GM23248 (cell line): ENCODE data around the gene SLC8A2. TPM values are rescaled to one million over a fixed set of nuclear protein-coding genes. Genes with fewer than 3 reads are reported as not detected.
A peak's percentile ranks its signal among the peaks of the same experiment; 100 is the strongest.
"Not testable (repeated sequence)": the region's sequence is repeated elsewhere in the genome, so short reads cannot be mapped to it uniquely, and the experiment has no call there.

ENCODE experiments used
- DNase-seq: peaks from one replicate; pipeline ENCODE4 v3.0.0-alpha.2; 2015
- H2AFZ ChIP-seq: fragments of 200-600 bp; sonication (generic); 2 replicates; pipeline ENCODE4 v1.6.1; 2016; ENCODE audit warnings: antibody characterized with exemption
- H3F3A ChIP-seq: fragments of 200-600 bp; sonication (generic); 2 replicates; pipeline ENCODE4 v1.6.1; 2016; ENCODE audit warnings: mild to moderate bottlenecking, antibody characterized with exemption, mixed run types; ENCODE audit not compliant: insufficient read depth
- H3K27ac ChIP-seq: fragments of 200-600 bp; sonication (generic); 2 replicates; pipeline ENCODE4 v1.5.1; 2016; ENCODE audit warnings: mild to moderate bottlenecking
- H3K27me3 ChIP-seq: fragments of 200-600 bp; sonication (generic); replicated peaks from 2 replicates; pipeline ENCODE4 v1.6.1; 2016; ENCODE audit warnings: mild to moderate bottlenecking; ENCODE audit not compliant: insufficient read depth
- H3K36me3 ChIP-seq: fragments of 200-600 bp; sonication (generic); 2 replicates; pipeline ENCODE4 v1.6.1; 2016; ENCODE audit warnings: low read depth, mild to moderate bottlenecking
- H3K4me1 ChIP-seq: fragments of 200-600 bp; sonication (generic); 2 replicates; pipeline ENCODE4 v1.6.1; 2016; ENCODE audit warnings: mild to moderate bottlenecking; ENCODE audit not compliant: insufficient read depth
- H3K4me2 ChIP-seq: fragments of 200-600 bp; sonication (generic); one replicate; pipeline ENCODE4 v1.6.1; 2016; ENCODE audit warnings: mild to moderate bottlenecking; ENCODE audit not compliant: unreplicated experiment
- H3K4me3 ChIP-seq: fragments of 200-600 bp; sonication (generic); 2 replicates; pipeline ENCODE4 v1.5.1; 2016; ENCODE audit warnings: mild to moderate bottlenecking
- H3K79me2 ChIP-seq: fragments of 200-600 bp; sonication (generic); 2 replicates; pipeline ENCODE4 v1.6.1; 2016; ENCODE audit warnings: mild to moderate bottlenecking; ENCODE audit not compliant: insufficient read depth
- H3K9ac ChIP-seq: fragments of 200-600 bp; sonication (generic); 2 replicates; pipeline ENCODE4 v1.6.1; 2016; ENCODE audit warnings: mild to moderate bottlenecking
- H3K9me2 ChIP-seq: fragments of 200-600 bp; sonication (generic); 2 replicates; pipeline ENCODE4 v1.6.1; 2016; ENCODE audit warnings: mixed run types, mild to moderate bottlenecking, moderate library complexity; ENCODE audit not compliant: insufficient read depth
- H3K9me3 ChIP-seq: fragments of 200-600 bp; sonication (generic); one replicate; pipeline ENCODE4 v1.6.1; 2017; ENCODE audit warnings: low read depth
- H4K20me1 ChIP-seq: fragments of 200-600 bp; sonication (generic); 2 replicates; pipeline ENCODE4 v1.6.0; 2016; ENCODE audit not compliant: insufficient read depth
- EZH2 ChIP-seq: fragments of 200-600 bp; sonication (generic); IDR thresholded peaks from 2 replicates; pipeline ENCODE4 v1.6.1; 2018; ENCODE audit warnings: antibody characterized with exemption, mild to moderate bottlenecking; ENCODE audit not compliant: insufficient read depth, poor library complexity, severe bottlenecking
- EZH2phosphoT487 ChIP-seq: fragments of 200-600 bp; sonication (generic); IDR thresholded peaks from 2 replicates; pipeline ENCODE4 v1.6.1; 2018; ENCODE audit warnings: antibody characterized with exemption, moderate library complexity, mild to moderate bottlenecking, low read depth; ENCODE audit not compliant: insufficient read depth
- WGBS, 2 experiments: methylation state at CpG; one replicate each; pipeline ENCODE4 v1.1.6; 2015 to 2017; ENCODE audit warnings: low lambda C conversion rate in 2 of 2, low coverage in 1 of 2; ENCODE audit errors: missing lambda C conversion rate in 2 of 2; 5-methylcytosine and 5-hydroxymethylcytosine counted together
- in situ Hi-C: fragments of 300-500 bp; cut with MboI; formaldehyde crosslinking; loops from 2 replicates; pipeline ENCODE4 v1.15.0; 2020
- polyA plus RNA-seq: library from polyadenylated mRNA; unstranded; fragments of >200 nt; fragmentation: Nextera tagmentation; extraction: Ambion mirVana; gene quantifications from 2 replicates; pipeline ENCODE4 v1.2.1, GENCODE V29; 2016
- total RNA-seq: library from RNA; depleted of rRNA; stranded (reverse); fragments of >200 nt; shearing (Covaris generic); gene quantifications from 2 replicates; pipeline ENCODE4 v1.2.3, GENCODE V29; 2014

The SLC8A2 gene
- total and polyA plus RNA-seq, 2 experiments from 2014 or later, result not detected

DNA sequence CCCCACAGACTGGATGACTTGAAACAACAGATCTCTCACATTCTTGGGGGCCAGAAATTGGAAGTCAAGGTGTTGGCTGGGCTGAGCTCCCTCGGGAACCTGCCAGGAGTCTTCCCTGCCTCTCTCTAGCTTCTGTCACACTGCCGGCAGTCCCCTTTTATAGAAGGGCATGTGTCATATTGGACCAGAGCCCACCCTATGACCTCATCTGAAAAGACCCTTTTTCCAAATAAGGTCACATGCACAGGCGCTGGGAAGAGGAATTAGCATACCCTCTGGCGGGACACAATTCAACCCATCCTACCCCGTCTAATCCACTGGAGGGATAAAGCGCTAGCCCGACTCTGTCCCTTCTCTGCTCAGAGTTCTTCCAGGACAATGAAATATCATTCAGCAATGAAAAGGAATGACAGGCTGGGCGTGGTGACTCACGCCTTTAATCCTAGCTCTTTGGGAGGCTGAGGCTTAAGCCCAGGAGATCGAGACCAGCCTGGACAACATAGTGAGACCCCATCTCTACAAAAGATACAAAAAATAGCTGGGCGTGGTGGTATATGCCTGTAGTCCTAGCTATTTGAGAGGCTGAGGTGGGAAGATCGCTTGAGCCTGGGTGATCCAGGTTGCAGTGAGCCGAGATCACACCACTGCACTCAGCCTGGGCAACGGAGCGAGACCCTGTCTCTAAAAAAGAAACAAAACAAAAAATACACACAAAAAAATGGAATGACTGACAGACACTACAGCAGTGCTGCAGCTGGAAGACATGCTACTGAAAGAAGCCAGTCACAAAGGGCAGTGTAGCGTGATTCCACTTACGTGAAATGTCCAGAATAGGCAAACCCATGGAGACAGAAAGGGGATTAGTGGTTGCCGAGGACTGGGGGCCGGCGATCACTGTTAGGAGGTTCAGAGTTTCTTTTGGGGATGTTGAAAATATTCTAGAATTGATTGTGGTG is 80.9 kb downstream of the SLC8A2 start:
- no peaks in the 10 kb centered on the region for H3K9me3 ChIP-seq
- no peak overlapping the region for H3K4me2 ChIP-seq
- H3K79me2 ChIP-seq, result no peaks in the 10 kb centered on the region
- H3K27ac ChIP-seq, result no peak overlapping the region
- no peak for TF ChIP-seq EZH2phosphoT487
- no peak for TF ChIP-seq EZH2
- no peaks in the 10 kb centered on the region for H3K4me1 ChIP-seq
- H3K27me3 ChIP-seq, result 0 out of 2 replicates have a peak, but pooled peaks cover 4% of the 10 kb centered on the region
- in situ Hi-C loops, result no loop called here
- no peaks in the 10 kb centered on the region for H3K36me3 ChIP-seq
- H4K20me1 ChIP-seq, result no peaks in the 10 kb centered on the region
- no peaks in the 10 kb centered on the region for H3F3A ChIP-seq
- WGBS, 2 experiments, result 47 to 48% methylated on average over 20 of the region's 20 CpGs
- no peaks in the 10 kb centered on the region for H3K9me2 ChIP-seq
- peak; percentile 12 for DNase-seq
- H3K9ac ChIP-seq, result no peak overlapping the region
- H2AFZ ChIP-seq, result no peak overlapping the region
- H3K4me3 ChIP-seq, result no peak overlapping the region

DNA sequence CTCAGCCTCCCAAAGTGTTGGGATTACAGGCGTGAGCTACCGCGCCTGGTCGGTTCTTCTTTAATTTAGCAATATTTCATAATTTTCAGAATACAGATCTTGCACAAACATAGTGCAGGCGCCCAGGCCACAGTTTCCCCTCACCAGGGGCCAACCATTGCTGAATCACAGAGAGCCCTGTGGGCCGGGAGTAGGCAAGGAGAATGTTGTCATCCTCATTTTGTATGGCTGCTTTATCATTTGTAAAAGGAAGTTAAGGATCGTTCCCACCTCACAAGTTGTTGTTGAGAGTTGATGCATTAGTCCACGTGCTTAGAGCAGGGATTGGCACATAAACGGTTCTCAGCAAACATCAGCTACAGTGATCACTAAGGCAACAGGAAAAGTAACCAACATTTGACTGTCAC is 82.5 kb downstream of the SLC8A2 start:
- Histone ChIP-seq H3K9ac (no peak overlapping the region), H3K4me1 (no peaks in the 10 kb centered on the region), H3K4me2 (no peak overlapping the region), H3K79me2 (no peaks in the 10 kb centered on the region), H3K27ac (no peak overlapping the region), H3F3A (no peaks in the 10 kb centered on the region), H2AFZ (no peak overlapping the region), H3K4me3 (no peak overlapping the region), H3K36me3 (no peaks in the 10 kb centered on the region), H3K9me3 (no peaks in the 10 kb centered on the region), H4K20me1 (no peaks in the 10 kb centered on the region), H3K9me2 (no peaks in the 10 kb centered on the region), H3K27me3 (0 out of 2 replicates have a peak, but pooled peaks cover 4% of the 10 kb centered on the region)
- in situ Hi-C loops, result loop anchor here (10.0 kb wide), 1 partner anchor 94 kb away; no protein-coding TSS in a partner anchor
- DNase-seq, result no peak
- TF ChIP-seq EZH2phosphoT487, result no peak
- TF ChIP-seq EZH2, result no peak
- WGBS, 2 experiments, result 84 to 87% methylated on average over 9 of the region's 9 CpGs

DNA sequence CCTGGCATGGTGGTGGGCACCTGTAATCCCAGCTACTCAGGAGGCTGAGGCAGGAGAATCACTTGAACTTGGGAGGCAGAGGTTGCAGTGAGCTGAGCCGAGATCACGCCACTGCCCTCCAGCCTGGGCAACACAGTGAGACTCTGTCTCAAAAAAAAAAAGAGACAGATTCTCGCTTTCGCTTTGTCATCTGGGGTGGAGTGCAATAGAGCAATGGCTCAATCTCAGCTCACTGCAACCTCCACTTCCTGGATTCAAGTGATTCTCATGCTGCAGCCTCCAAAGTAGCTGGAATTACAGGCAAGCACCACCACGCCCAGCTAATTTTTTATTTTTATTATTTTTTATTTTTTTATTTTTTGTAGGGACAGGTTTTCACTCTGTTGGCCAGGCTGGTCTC is 83.0 kb downstream of the SLC8A2 start:
- not testable (repeated sequence) for H3F3A ChIP-seq, H3K9me3 ChIP-seq, H3K4me1 ChIP-seq, H3K9me2 ChIP-seq, H4K20me1 ChIP-seq, H3K4me3 ChIP-seq, H2AFZ ChIP-seq, H3K9ac ChIP-seq, H3K36me3 ChIP-seq, H3K4me2 ChIP-seq, H3K27ac ChIP-seq, H3K27me3 ChIP-seq, H3K79me2 ChIP-seq
- peak; percentile 29 for DNase-seq
- in situ Hi-C loops, result loop anchor here (10.0 kb wide), 1 partner anchor 94 kb away; no protein-coding TSS in a partner anchor
- WGBS, 2 experiments, result 64 to 65% methylated on average over 5 of the region's 5 CpGs

DNA sequence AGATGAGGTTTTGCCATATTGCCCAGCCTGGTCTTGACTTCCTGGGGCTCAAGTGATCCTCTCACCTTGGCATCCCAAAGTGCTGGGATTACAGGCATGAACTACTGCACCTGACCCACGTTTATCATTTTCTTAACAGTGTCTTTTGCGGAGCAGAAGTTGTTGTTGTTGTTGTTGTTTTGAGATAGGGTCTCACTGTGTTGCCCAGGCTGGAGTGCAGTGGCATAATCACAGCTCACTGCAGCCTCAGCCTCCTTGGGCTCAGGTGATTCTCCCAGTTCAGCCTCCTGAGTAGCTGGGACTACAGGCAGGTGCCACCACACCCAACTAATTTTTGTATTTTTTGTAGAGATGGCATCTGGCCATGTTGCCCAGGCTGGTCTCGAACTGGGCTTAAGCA is 84.1 kb downstream of the SLC8A2 start:
- not testable (repeated sequence) for H3K4me2 ChIP-seq, H3K36me3 ChIP-seq, H2AFZ ChIP-seq, H3K4me1 ChIP-seq, H4K20me1 ChIP-seq, H3K9ac ChIP-seq, DNase-seq, H3K27ac ChIP-seq, H3F3A ChIP-seq, H3K9me2 ChIP-seq, H3K4me3 ChIP-seq, H3K9me3 ChIP-seq, H3K79me2 ChIP-seq, H3K27me3 ChIP-seq
- in situ Hi-C loops, result loop anchor here (10.0 kb wide), 1 partner anchor 93 kb away; no protein-coding TSS in a partner anchor
- 74 to 85% methylated on average over 3 of the region's 3 CpGs for WGBS, 2 experiments

DNA sequence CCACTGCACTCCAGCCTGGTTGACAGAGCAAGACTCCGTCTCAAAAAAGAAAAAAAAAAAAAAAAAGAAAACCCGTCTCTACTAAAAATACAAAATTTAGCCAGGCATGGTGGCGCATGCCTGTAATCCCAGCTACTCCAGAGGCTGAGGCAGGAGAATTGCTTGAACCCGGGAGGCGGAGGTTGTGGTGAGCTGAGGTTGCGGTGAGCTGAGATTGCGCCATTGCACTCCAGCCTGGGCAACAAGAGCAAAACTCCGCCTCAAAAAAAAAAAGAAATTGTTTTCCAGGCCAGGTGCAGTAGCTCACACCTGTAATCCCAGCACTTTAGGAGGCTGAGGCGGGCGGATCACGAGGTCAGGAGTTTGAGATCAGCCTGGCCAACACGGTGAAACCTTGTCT is 85.1 kb downstream of the SLC8A2 start:
- not testable (repeated sequence) for H2AFZ ChIP-seq, H3K9me3 ChIP-seq, H3K9me2 ChIP-seq, H3K79me2 ChIP-seq, H4K20me1 ChIP-seq, H3K4me2 ChIP-seq, H3K4me1 ChIP-seq, H3K36me3 ChIP-seq, H3K27me3 ChIP-seq, H3K4me3 ChIP-seq, DNase-seq, H3K9ac ChIP-seq, H3K27ac ChIP-seq, H3F3A ChIP-seq
- in situ Hi-C loops, result loop anchor here (10.0 kb wide), 1 partner anchor 92 kb away; no protein-coding TSS in a partner anchor
- WGBS, 2 experiments, result 72 to 74% methylated on average over 11 to 12 of the region's 12 CpGs

DNA sequence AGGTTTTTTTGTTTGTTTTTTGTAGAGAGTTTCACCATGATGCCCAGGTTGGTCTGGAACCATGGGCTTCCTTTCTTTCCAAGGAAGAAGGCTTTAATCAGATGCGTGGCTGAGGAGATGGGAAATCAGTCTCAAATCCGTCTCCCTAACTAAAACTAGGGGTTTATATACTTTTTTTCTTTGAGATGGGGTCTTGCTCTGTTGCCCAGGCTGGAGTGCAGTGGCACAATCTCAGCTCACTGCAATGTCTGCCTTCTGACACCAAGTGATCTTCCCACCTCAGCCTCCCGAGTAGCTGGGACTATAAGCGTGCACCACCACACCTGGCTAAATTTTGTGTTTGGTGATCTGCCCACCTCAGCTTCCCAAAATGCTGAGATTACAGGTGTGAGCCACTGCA is 87.2 kb downstream of the SLC8A2 start:
- in situ Hi-C loops, result loop anchor here (10.0 kb wide), 1 partner anchor 90 kb away; no protein-coding TSS in a partner anchor

DNA sequence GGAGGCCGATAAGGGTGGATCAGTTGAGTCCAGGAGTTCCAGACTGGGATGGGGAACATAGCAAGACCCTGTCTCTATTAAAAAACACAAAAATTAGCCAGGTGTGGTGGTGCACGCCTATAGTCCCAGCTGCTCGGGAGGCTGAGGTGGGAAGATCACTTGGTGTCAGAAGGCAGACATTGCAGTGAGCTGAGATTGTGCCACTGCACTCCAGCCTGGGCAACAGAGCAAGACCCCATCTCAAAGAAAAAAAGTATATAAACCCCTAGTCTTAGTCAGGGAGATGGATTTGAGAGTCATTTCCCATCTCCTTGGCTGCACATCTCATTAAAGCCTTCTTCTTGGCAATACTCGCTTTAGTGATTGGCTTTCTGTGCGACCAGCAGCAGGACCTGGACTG is 87.8 kb downstream of the SLC8A2 start:
- DNase-seq, result not testable (repeated sequence)
- 55 to 64% methylated on average over 5 of the region's 5 CpGs for WGBS, 2 experiments

More for the DNA sequence above, 87.2 kb downstream of the SLC8A2 start:
- not testable (repeated sequence) for H4K20me1 ChIP-seq, H3K4me1 ChIP-seq, H3K79me2 ChIP-seq, H2AFZ ChIP-seq, H3K9me2 ChIP-seq, H3K4me2 ChIP-seq, H3K4me3 ChIP-seq, H3F3A ChIP-seq, H3K27me3 ChIP-seq, H3K36me3 ChIP-seq, H3K9ac ChIP-seq, DNase-seq, H3K9me3 ChIP-seq, H3K27ac ChIP-seq
- WGBS, 2 experiments, result 71 to 78% methylated on average over 4 of the region's 4 CpGs

More for the DNA sequence above, 87.8 kb downstream of the SLC8A2 start:
- not testable (repeated sequence) for H3K9me3 ChIP-seq, H3K4me3 ChIP-seq, H3K79me2 ChIP-seq, H3K4me1 ChIP-seq, H3K9me2 ChIP-seq, H3K36me3 ChIP-seq, H3K27me3 ChIP-seq, H3K4me2 ChIP-seq, H3K9ac ChIP-seq, H4K20me1 ChIP-seq, H2AFZ ChIP-seq, H3F3A ChIP-seq
- 0 out of 2 replicates have a peak overlapping the region, but pooled peaks have one; percentile 14 for H3K27ac ChIP-seq
- in situ Hi-C loops, result loop anchor here (10.0 kb wide), 1 partner anchor 89 kb away; no protein-coding TSS in a partner anchor
